ENCODE results near the gene PARD6A.
A peak's percentile ranks its signal among the peaks of the same experiment; 100 is the strongest.

Gene PARD6A

GRCh38 chr16:67666032-67666551 is 5.3 kb downstream of the PARD6A start:
- peak overlapping the region; percentile 55 for H3K4me3 ChIP-seq (ENCODE audit: low read depth, low read length)
- peak overlapping the region; percentile 88 for H3K27ac ChIP-seq
- peaks cover 28% of the 10 kb centered on the region for H3K36me3 ChIP-seq
- no peak for TF ChIP-seq CTCF (IDR thresholded peaks at IDR 0.05; ENCODE audit: low read depth, low read length)
- H3K9me3 ChIP-seq (ENCODE audit: severe bottlenecking), result no peaks in the 10 kb centered on the region
- H3K27me3 ChIP-seq (ENCODE audit: insufficient read depth, low read depth, severe bottlenecking), result no peaks in the 10 kb centered on the region
- peak; percentile 64 for DNase-seq

- TF ChIP-seq CTCF (IDR thresholded peaks at IDR 0.05; ENCODE audit: low read depth, low read length), result no peak
- DNase-seq, result peak; percentile 90
- no peaks in the 10 kb centered on the region for H3K9me3 ChIP-seq (ENCODE audit: severe bottlenecking)
- H3K36me3 ChIP-seq, result peaks cover 28% of the 10 kb centered on the region
- H3K4me3 ChIP-seq (ENCODE audit: low read depth, low read length), result peak within 1 kb of the TSS; percentile 55
- no peaks in the 10 kb centered on the region for H3K27me3 ChIP-seq (ENCODE audit: insufficient read depth, low read depth, severe bottlenecking)
- peak within 1 kb of the TSS; percentile 88 for H3K27ac ChIP-seq
Measured at GRCh38 chr16:67666559-67667452, 6.0 kb downstream of the PARD6A start, which contains the start of the genes C16orf86 and ENKD1. Gene C16orf86 (plus strand): TSS chr16:67666814. CDS start chr16:67666971, 157 bp downstream. Gene ENKD1 (minus strand): TSS chr16:67666750. CDS start chr16:67666442, 308 bp downstream.

GRCh38 chr16:67667453-67667816 is 6.7 kb downstream of the PARD6A start:
- Histone ChIP-seq H3K4me3 (ENCODE audit: low read depth, low read length) (peak overlapping the region; percentile 55), H3K9me3 (ENCODE audit: severe bottlenecking) (no peaks in the 10 kb centered on the region), H3K36me3 (peaks cover 24% of the 10 kb centered on the region), H3K27ac (peak overlapping the region; percentile 88), H3K27me3 (ENCODE audit: insufficient read depth, low read depth, severe bottlenecking) (no peaks in the 10 kb centered on the region)
- DNase-seq, result no peak
- no peak for TF ChIP-seq CTCF (IDR thresholded peaks at IDR 0.05; ENCODE audit: low read depth, low read length)

GRCh38 chr16:67667817-67668494 is 7.2 kb downstream of the PARD6A start:
- TF ChIP-seq CTCF (IDR thresholded peaks at IDR 0.05; ENCODE audit: low read depth, low read length), result peak; percentile 98
- Histone ChIP-seq H3K36me3 (peaks cover 19% of the 10 kb centered on the region), H3K27me3 (ENCODE audit: insufficient read depth, low read depth, severe bottlenecking) (no peaks in the 10 kb centered on the region), H3K4me3 (ENCODE audit: low read depth, low read length) (peak overlapping the region; percentile 55), H3K27ac (peak overlapping the region; percentile 88), H3K9me3 (ENCODE audit: severe bottlenecking) (no peaks in the 10 kb centered on the region)
- DNase-seq, result peak; percentile 96

GRCh38 chr16:67668495-67669157 is 7.9 kb downstream of the PARD6A start:
- H3K9me3 ChIP-seq (ENCODE audit: severe bottlenecking), result no peaks in the 10 kb centered on the region
- peak overlapping the region; percentile 25 for H3K27ac ChIP-seq
- TF ChIP-seq CTCF (IDR thresholded peaks at IDR 0.05; ENCODE audit: low read depth, low read length), result 0 out of 2 replicates have a peak, but pooled peaks have one; percentile 9
- H3K4me3 ChIP-seq (ENCODE audit: low read depth, low read length), result no peak overlapping the region
- H3K36me3 ChIP-seq, result peaks cover 12% of the 10 kb centered on the region
- DNase-seq, result no peak
- no peaks in the 10 kb centered on the region for H3K27me3 ChIP-seq (ENCODE audit: insufficient read depth, low read depth, severe bottlenecking)

Measured in WERI-Rb-1 (cell line).